ENCODE measurements around the gene ZNF175.

The ZNF175 gene

DNA sequence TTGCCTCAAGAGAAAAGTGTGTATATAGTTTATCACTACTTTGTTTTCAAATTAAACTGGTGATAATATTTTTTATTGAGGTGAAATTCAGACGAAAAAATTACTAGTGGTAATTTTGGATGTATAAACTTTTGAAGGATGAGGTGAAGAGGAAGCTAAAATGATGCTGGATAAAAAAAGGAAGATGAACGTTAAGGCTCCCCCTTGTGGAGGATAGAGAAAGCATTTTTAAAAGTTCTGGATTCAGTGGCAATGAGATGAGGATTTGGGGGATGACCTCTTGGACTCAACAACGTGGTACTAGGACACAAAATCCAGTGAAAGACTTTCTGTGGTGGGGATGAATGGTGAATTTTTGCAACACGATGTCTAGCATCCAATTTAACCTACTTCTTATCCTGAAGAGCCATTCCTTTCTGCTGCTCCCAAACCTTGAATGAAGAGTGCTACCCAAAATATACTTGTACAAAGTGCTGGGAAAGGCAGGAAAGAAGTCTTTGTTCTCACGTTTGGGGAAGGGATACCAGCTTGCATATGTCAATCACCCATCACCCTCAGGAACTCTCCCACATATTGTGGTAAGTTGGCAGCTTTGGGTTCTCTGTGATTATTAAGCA lies 66.4 kb downstream of the ZNF175 start:
- no peak for DNase-seq

DNA sequence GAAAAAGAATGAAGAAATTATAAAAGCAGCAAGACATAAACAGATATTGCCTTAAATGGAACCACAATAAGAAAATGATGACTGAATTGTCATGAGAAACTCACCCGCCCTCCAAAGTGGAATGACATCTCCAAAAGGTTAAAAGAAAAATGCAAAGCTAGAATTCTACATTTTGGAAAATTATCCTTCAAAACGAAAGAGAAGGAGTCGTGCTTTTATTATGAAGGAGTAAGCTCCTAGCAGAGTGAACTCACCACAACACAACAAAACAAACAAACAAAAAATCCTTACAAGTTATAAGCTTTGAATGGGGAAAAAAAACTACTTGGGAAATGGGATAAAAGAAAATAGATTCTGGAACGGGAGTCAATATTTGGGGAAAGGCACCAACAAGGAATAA lies 68.8 kb downstream of the ZNF175 start:
- no peak for DNase-seq

DNA sequence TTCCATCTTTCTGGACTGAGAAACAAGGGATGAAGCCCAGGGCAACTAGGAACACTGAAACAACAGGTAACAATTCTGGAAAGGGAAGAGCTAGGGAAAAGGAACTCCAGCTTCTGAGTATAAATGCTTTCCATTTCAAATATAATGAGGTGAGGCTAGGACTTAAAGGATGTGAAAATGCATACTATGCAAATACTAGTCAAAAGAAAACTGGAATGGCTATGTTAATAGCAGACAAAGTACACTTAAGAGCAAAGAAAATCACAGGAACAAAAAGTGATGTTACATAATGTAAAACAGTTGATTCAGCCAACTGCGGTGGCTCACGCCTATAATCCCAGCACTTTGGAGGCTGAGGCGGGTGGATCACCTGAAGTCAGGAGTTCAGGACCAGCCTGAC lies 69.3 kb downstream of the ZNF175 start:
- DNase-seq, result no peak

DNA sequence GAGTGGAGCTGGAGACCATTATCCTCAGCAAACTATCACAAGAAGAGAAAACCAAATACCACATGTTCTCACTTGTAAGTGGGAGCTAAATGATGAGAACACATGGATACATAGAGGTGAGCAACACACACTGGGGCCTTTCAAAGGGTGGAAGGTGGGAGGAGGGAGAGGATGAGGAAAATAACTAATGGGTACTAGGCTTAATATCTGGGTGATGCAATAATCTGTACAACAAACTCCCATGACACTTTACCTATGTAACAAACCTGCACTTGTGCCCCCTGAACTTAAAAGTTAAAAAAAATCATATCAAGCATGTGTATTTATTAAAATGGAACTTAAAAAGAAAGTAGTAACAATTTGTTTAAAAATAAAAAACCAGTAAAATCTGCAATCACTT lies 70.6 kb downstream of the ZNF175 start:
- no peak for DNase-seq
